H1 (cell line): ENCODE data around the gene SF3A2. TPM values are rescaled to one million over a fixed set of nuclear protein-coding genes. Genes with fewer than 3 reads are reported as not detected.

Experiments
- CTCF ChIA-PET: fragments of 300-600 bp; sonication (Branson Sonifier 250); formaldehyde crosslinking; loops from one replicate; lab custom pipeline; 2021; ENCODE audit not compliant: partially characterized antibody; lab: Charles Lee
- POLR2A ChIA-PET: fragments of 300-600 bp; sonication (Branson Sonifier 250); formaldehyde crosslinking; loops from one replicate; lab custom pipeline; 2021; ENCODE audit warnings: inconsistent platforms; ENCODE audit not compliant: partially characterized antibody; lab: Charles Lee
- DNase-seq, 2 experiments: peaks; one replicate each; pipeline versions ENCODE4 v3.0.0 to v3.0.0-alpha.2; 2010 to 2022; ENCODE audit warnings: low spot score in 2 of 2, low read depth in 1 of 2, mixed read lengths in 1 of 2
- FAIRE-seq: peaks from 2 replicates; lab custom pipeline; 2011; peaks lifted over from hg19 to GRCh38; lab: Jason Lieb, UNC
- H2AFZ ChIP-seq: 2 replicates; pipeline ENCODE4 v1.8.1; 2012; ENCODE audit warnings: low read length, inconsistent platforms
- H2AK5ac ChIP-seq: 2 replicates; pipeline ENCODE4 v1.6.1; 2013; ENCODE audit warnings: low read depth, low read length
- H2BK120ac ChIP-seq: replicated peaks from 2 replicates; pipeline ENCODE3; 2013; ENCODE audit warnings: low read depth, low read length, inconsistent platforms
- H2BK12ac ChIP-seq: 2 replicates; pipeline ENCODE4 v1.6.1; 2013; ENCODE audit warnings: low read depth, low read length
- H2BK15ac ChIP-seq: 2 replicates; pipeline ENCODE4 v1.6.1; 2013; ENCODE audit warnings: low read length
- H2BK20ac ChIP-seq: 2 replicates; pipeline ENCODE4 v1.6.1; 2013; ENCODE audit warnings: low read length
- H2BK5ac ChIP-seq: 2 replicates; pipeline ENCODE4 v1.6.1; 2013; ENCODE audit warnings: low read depth, low read length
- H3K14ac ChIP-seq: 2 replicates; pipeline ENCODE4 v1.6.1; 2013; ENCODE audit warnings: inconsistent platforms; ENCODE audit not compliant: insufficient read length
- H3K18ac ChIP-seq: 2 replicates; pipeline ENCODE4 v1.6.1; 2013; ENCODE audit warnings: low read length; ENCODE audit errors: extremely low read depth
- H3K23ac ChIP-seq: 2 replicates; pipeline ENCODE4 v1.6.1; 2013; ENCODE audit warnings: inconsistent platforms; ENCODE audit not compliant: insufficient read length
- H3K23me2 ChIP-seq: 2 replicates; pipeline ENCODE4 v1.6.1; 2013; ENCODE audit warnings: low read depth, low read length
- H3K27ac ChIP-seq: 2 replicates; pipeline ENCODE4 v1.6.1; 2011; ENCODE audit warnings: low read depth, low read length, inconsistent platforms
- H3K27me3 ChIP-seq, 4 experiments: replicated peaks in 1 of 4; 1 replicate in 1 of 4; 2 replicates in 3 of 4; pipeline versions ENCODE4 v1.6.1 to v1.8.1; 2011 to 2013; ENCODE audit warnings: low read length in 3 of 4, mild to moderate bottlenecking in 3 of 4, inconsistent platforms in 2 of 4, mixed read lengths in 2 of 4, moderate library complexity in 1 of 4; ENCODE audit not compliant: control insufficient read depth in 3 of 4, insufficient read depth in 3 of 4; ENCODE audit errors: extremely low read depth in 1 of 4
- H3K36me3 ChIP-seq, 4 experiments: 2 replicates each; pipeline versions ENCODE4 v1.6.1 to v1.8.1; 2011 to 2013; ENCODE audit warnings: mild to moderate bottlenecking in 4 of 4, low read length in 3 of 4, moderate library complexity in 2 of 4, control low read depth in 1 of 4, inconsistent platforms in 1 of 4; ENCODE audit not compliant: insufficient read depth in 4 of 4, control insufficient read depth in 2 of 4
- H3K4ac ChIP-seq: replicated peaks from 2 replicates; pipeline ENCODE3; 2013; ENCODE audit warnings: low read length, low read depth, mixed read lengths, inconsistent platforms; ENCODE audit not compliant: insufficient read length
- H3K4me1 ChIP-seq, 4 experiments: replicated peaks in 1 of 4; 1 replicate in 1 of 4; 2 replicates in 3 of 4; pipeline versions ENCODE4 v1.6.1 to v1.8.1; 2011 to 2013; ENCODE audit warnings: low read length in 3 of 4, inconsistent platforms in 2 of 4, mixed read lengths in 1 of 4; ENCODE audit not compliant: insufficient read depth in 4 of 4, control insufficient read depth in 3 of 4
- H3K4me2 ChIP-seq, 2 experiments: 2 replicates each; pipeline versions ENCODE4 v1.6.1 to v1.8.1; 2011 to 2013; ENCODE audit warnings: low read depth in 2 of 2, low read length in 2 of 2, control low read depth in 1 of 2, inconsistent platforms in 1 of 2, mild to moderate bottlenecking in 1 of 2; ENCODE audit not compliant: insufficient read depth in 1 of 2
- H3K4me3 ChIP-seq, 4 experiments: fragments of 200-600, 300-600 bp in 1 of 4; sonication (generic), shearing (Covaris generic), sonication (Bioruptor Twin) in 1 of 4; 2 replicates each; pipeline versions ENCODE4 v1.5.1 to v1.8.1; 2011 to 2016; ENCODE audit warnings: low read length in 4 of 4, low read depth in 3 of 4, control low read depth in 2 of 4, inconsistent platforms in 2 of 4, mild to moderate bottlenecking in 2 of 4, mixed read lengths in 1 of 4, moderate library complexity in 1 of 4; ENCODE audit not compliant: insufficient read depth in 2 of 4; ENCODE audit errors: extremely low read depth in 1 of 4
- H3K56ac ChIP-seq: replicated peaks from 2 replicates; pipeline ENCODE3; 2013; ENCODE audit warnings: low read depth, mild to moderate bottlenecking, mixed read lengths, low read length, inconsistent platforms; ENCODE audit not compliant: insufficient read length
- H3K79me1 ChIP-seq: 2 replicates; pipeline ENCODE4 v1.6.1; 2013; ENCODE audit warnings: low read depth, low read length, control low read depth
- H3K79me2 ChIP-seq, 2 experiments: 2 replicates each; pipeline versions ENCODE4 v1.6.1 to v1.8.1; 2012 to 2013; ENCODE audit warnings: low read length in 2 of 2, mild to moderate bottlenecking in 2 of 2, inconsistent platforms in 1 of 2; ENCODE audit not compliant: insufficient read depth in 2 of 2, control insufficient read depth in 1 of 2
- H3K9ac ChIP-seq, 4 experiments: replicated peaks in 1 of 4; 1 replicate in 1 of 4; 2 replicates in 3 of 4; pipeline versions ENCODE4 v1.6.1 to v1.8.1; 2011 to 2013; ENCODE audit warnings: low read depth in 3 of 4, low read length in 3 of 4, control low read depth in 2 of 4, mild to moderate bottlenecking in 2 of 4, moderate library complexity in 2 of 4, inconsistent platforms in 1 of 4; ENCODE audit errors: extremely low read depth in 1 of 4
- H3K9me3 ChIP-seq, 2 experiments: 2 replicates each; pipeline versions ENCODE4 v1.6.1 to v1.8.1; 2012 to 2013; ENCODE audit warnings: mild to moderate bottlenecking in 2 of 2, moderate library complexity in 2 of 2, control low read depth in 1 of 2, inconsistent platforms in 1 of 2, low read depth in 1 of 2, low read length in 1 of 2, mixed read lengths in 1 of 2; ENCODE audit not compliant: insufficient read depth in 2 of 2
- H4K20me1 ChIP-seq, 2 experiments: replicated peaks in 1 of 2; 2 replicates each; pipeline versions ENCODE3 to v1.8.1; 2011 to 2013; ENCODE audit warnings: inconsistent platforms in 2 of 2, low read length in 2 of 2, mild to moderate bottlenecking in 1 of 2; ENCODE audit not compliant: insufficient read depth in 2 of 2, control insufficient read depth in 1 of 2
- H4K5ac ChIP-seq: 2 replicates; pipeline ENCODE4 v1.6.1; 2013; ENCODE audit warnings: low read length, low read depth, mixed read lengths, inconsistent platforms; ENCODE audit not compliant: insufficient read length
- H4K8ac ChIP-seq: 2 replicates; pipeline ENCODE4 v1.8.0; 2013; ENCODE audit warnings: mild to moderate bottlenecking, moderate library complexity, low read length, inconsistent platforms; ENCODE audit not compliant: insufficient read depth; ENCODE audit errors: extremely low read depth
- H4K91ac ChIP-seq: replicated peaks from 2 replicates; pipeline ENCODE3; 2013; ENCODE audit warnings: low read length, mixed read lengths, inconsistent platforms; ENCODE audit not compliant: insufficient read length
- BACH1 ChIP-seq: IDR thresholded peaks from 2 replicates; pipeline ENCODE4 v1.6.1; 2012; ENCODE audit warnings: low read length, improper control_type of control experiment
- CBX5 ChIP-seq: fragments of 300-800, 300-1000 bp; sonication (generic); IDR thresholded peaks from 2 replicates; pipeline ENCODE4 v1.7.1; 2016; ENCODE audit warnings: antibody characterized with exemption, low read length, low read depth
- EGR1 ChIP-seq: IDR thresholded peaks from 2 replicates; pipeline ENCODE4 v1.6.1; 2011; ENCODE audit warnings: low read depth, low read length, borderline replicate concordance
- GTF2F1 ChIP-seq: IDR thresholded peaks from 2 replicates; pipeline ENCODE4 v1.6.1; 2012; ENCODE audit warnings: low read depth, low read length, improper control_type of control experiment, borderline replicate concordance
- HDAC2 ChIP-seq, 2 experiments: fragments of 300-600 bp in 1 of 2; sonication (generic) in 1 of 2; IDR thresholded peaks; 2 replicates each; pipeline ENCODE4 v1.6.1; 2011 to 2012; ENCODE audit warnings: low read depth in 2 of 2, low read length in 2 of 2, mild to moderate bottlenecking in 2 of 2, moderate library complexity in 2 of 2, borderline replicate concordance in 1 of 2, inconsistent platforms in 1 of 2
- MAFK ChIP-seq: IDR thresholded peaks from 2 replicates; pipeline ENCODE4 v1.6.1; 2012; ENCODE audit warnings: low read depth, mild to moderate bottlenecking, improper control_type of control experiment, low read length
- NRF1 ChIP-seq: IDR thresholded peaks from 2 replicates; pipeline ENCODE4 v1.6.1; 2011; ENCODE audit warnings: mild to moderate bottlenecking, low read depth, low read length, improper control_type of control experiment
- POLR2A ChIP-seq, 2 experiments: IDR thresholded peaks; 1 replicate in 1 of 2; 2 replicates in 1 of 2; pipeline ENCODE4 v1.6.1; 2011; ENCODE audit warnings: low read depth in 2 of 2, low read length in 2 of 2, mild to moderate bottlenecking in 2 of 2; ENCODE audit errors: control extremely low read depth in 1 of 2
- RBBP5 ChIP-seq: IDR thresholded peaks from 2 replicates; pipeline ENCODE4 v1.7.1; 2012; ENCODE audit warnings: low read depth, mild to moderate bottlenecking, inconsistent platforms, low read length, moderate library complexity, borderline replicate concordance
- SUZ12 ChIP-seq: fragments of 200-600 bp; sonication (generic); IDR thresholded peaks from 2 replicates; pipeline ENCODE4 v1.6.1; 2012; ENCODE audit warnings: mild to moderate bottlenecking, inconsistent platforms, low read length, moderate library complexity, mixed read lengths
- WGBS, 2 experiments: shearing (Covaris generic) in 1 of 2; methylation state at CpG; one replicate each; pipeline versions ENCODE4 v1.1.6 to v1.1.7; 2013 to 2015; ENCODE audit warnings: low lambda C conversion rate in 2 of 2, mixed read lengths in 2 of 2, inconsistent platforms in 1 of 2, low coverage in 1 of 2, missing lambda C conversion rate in 1 of 2; ENCODE audit not compliant: insufficient replicate concordance in 2 of 2, insufficient coverage in 1 of 2, insufficient read length in 1 of 2; ENCODE audit errors: extremely low coverage in 1 of 2, missing lambda C conversion rate in 1 of 2; 5-methylcytosine and 5-hydroxymethylcytosine counted together
- polyA plus RNA-seq, 7 experiments: library from polyadenylated mRNA; depleted of rRNA in 3 of 7; stranded (reverse) in 5 of 7; unstranded in 2 of 7; fragments of >200 nt in 5 of 7; fragments of 200-250 nt in 2 of 7; gene quantifications; 1 replicate in 5 of 7; 2 replicates in 1 of 7; 4 replicates in 1 of 7; pipeline versions ENCODE4 v1.2.1 to v1.2.3, GENCODE V29; 2011 to 2013; ENCODE audit warnings: missing spikeins in 2 of 7, mixed read lengths in 2 of 7
- total RNA-seq: library from RNA; stranded (reverse); fragmentation: NEBNext Ultra II Directional; extraction: Animal tissue kit (Norgen Biotek cat#: 25700); gene quantifications from 2 replicates; pipeline ENCODE4 v1.2.1, GENCODE V29; 2021
- TF ChIP-seq, protein P1 (sequence below): IDR thresholded peaks from 2 replicates; pipeline ENCODE4 v1.6.1; 2011; ENCODE audit warnings: low read length, improper control_type of control experiment
- TF ChIP-seq, protein P2 (sequence below): IDR thresholded peaks from 2 replicates; pipeline ENCODE4 v1.6.1; 2012; ENCODE audit warnings: inconsistent platforms

SF3A2 gene
- total and polyA plus RNA-seq, 2 of the 8 experiments (the other 6 are each of a cell fraction or from before 2014, with no cell fraction given) = 15.3 to 146 TPM

DNA sequence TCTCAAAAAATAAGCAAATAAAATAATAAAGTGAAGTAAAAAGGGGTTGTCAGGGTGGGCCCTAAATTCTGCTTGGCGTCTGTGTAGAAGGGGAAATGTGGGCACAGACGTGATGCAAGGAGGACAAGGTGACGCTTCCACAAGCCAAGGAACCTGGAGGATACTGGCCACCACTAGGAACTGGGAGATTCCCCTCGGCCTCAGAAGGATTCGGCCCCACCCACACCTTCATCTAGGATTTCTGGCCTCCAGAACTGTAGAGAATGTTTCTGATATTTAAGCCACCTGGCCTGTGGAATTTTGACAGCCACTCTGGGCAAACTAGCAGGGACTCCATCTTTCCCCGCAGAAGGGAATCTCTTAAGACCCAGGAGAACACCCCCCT, 1.6 kb upstream of the SF3A2 start:
- H4K20me1 ChIP-seq = peaks cover 7 to 20% of the 10 kb centered on the region in 2 experiments
- H2BK20ac ChIP-seq = no peak overlapping the region
- no peaks in the 10 kb centered on the region for H3K9me3 ChIP-seq
- H2BK120ac ChIP-seq = no peak overlapping the region
- H3K79me2 ChIP-seq = peaks cover 19 to 45% of the 10 kb centered on the region in 2 experiments
- no peak for DNase-seq
- FAIRE-seq = no peak
- H3K18ac ChIP-seq = no peak overlapping the region
- peak overlapping the region in 3 of 4 experiments; percentile 57 to 82 (median 75); a peak in 3 of 7 replicates for H3K9ac ChIP-seq
- H3K4ac ChIP-seq = no peak overlapping the region
- H3K4me1 ChIP-seq = peaks cover 0 to 15% (median 6%) of the 10 kb centered on the region in 4 experiments; a peak in 6 of 7 replicates
- H3K27ac ChIP-seq = no peak overlapping the region
- ChIA-PET POLR2A (interaction anchor here (0.6 to 4.7 kb wide), 15 partner anchors 8 to 246 kb away, joined by 3 to 52 read pairs (median 3); partner anchors contain the start of genes AMH and DOT1L), CTCF (interaction anchor here (1.0 to 1.5 kb wide), 7 partner anchors 18 to 89 kb away, joined by 3 to 8 read pairs (median 3); no protein-coding TSS in a partner anchor)
- H2BK12ac ChIP-seq = no peak overlapping the region
- no peak overlapping the region for H3K14ac ChIP-seq
- H4K8ac ChIP-seq = no peak overlapping the region
- H2BK5ac ChIP-seq = no peak overlapping the region
- H3K4me2 ChIP-seq = peak overlapping the region; percentile 69 to 93
- no peak overlapping the region for H3K23ac ChIP-seq
- H3K23me2 ChIP-seq = peaks cover 9% of the 10 kb centered on the region; the same call in 1 of the 2 replicates
- peaks cover 10% of the 10 kb centered on the region for H3K79me1 ChIP-seq
- no peaks in the 10 kb centered on the region for H3K27me3 ChIP-seq
- H3K36me3 ChIP-seq = peaks cover 0 to 17% (median 11%) of the 10 kb centered on the region in 4 experiments; a peak in 5 of 8 replicates
- H2AK5ac ChIP-seq = no peak overlapping the region
- H4K5ac ChIP-seq = no peak overlapping the region
- 82% methylated on average over 6 of the region's 6 CpGs; no CpG with 5 or more reads in 1 of the 2 experiments for WGBS, 2 experiments
- H3K4me3 ChIP-seq = peak overlapping the region; percentile 56 to 86 (median 79)
- H2AFZ ChIP-seq = no peak overlapping the region
- H2BK15ac ChIP-seq = no peak overlapping the region
- H3K56ac ChIP-seq = peak overlapping the region; percentile 8
- no peak overlapping the region for H4K91ac ChIP-seq
- TF ChIP-seq MAFK (no peak), BACH1 (no peak), SUZ12 (no peak), NRF1 (no peak), POLR2A (IDR thresholded peaks at IDR 0.05; ENCODE audit: control extremely low read depth in 1 of 2, low read depth in 2 of 2, low read length in 2 of 2) (no peak), RBBP5 (no peak), HDAC2 (IDR thresholded peaks at IDR 0.05; ENCODE audit: borderline replicate concordance in 1 of 2, low read depth in 2 of 2, low read length in 2 of 2) (no peak), GTF2F1 (no peak), CBX5 (no peak), EGR1 (no peak)
- TF ChIP-seq, protein P1, sequence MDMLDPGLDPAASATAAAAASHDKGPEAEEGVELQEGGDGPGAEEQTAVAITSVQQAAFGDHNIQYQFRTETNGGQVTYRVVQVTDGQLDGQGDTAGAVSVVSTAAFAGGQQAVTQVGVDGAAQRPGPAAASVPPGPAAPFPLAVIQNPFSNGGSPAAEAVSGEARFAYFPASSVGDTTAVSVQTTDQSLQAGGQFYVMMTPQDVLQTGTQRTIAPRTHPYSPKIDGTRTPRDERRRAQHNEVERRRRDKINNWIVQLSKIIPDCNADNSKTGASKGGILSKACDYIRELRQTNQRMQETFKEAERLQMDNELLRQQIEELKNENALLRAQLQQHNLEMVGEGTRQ = no peak
- TF ChIP-seq, protein P2, sequence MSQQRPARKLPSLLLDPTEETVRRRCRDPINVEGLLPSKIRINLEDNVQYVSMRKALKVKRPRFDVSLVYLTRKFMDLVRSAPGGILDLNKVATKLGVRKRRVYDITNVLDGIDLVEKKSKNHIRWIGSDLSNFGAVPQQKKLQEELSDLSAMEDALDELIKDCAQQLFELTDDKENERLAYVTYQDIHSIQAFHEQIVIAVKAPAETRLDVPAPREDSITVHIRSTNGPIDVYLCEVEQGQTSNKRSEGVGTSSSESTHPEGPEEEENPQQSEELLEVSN = no peak
